HCT116 (cell line): ENCODE data around the gene UVRAG. TPM values are rescaled to one million over a fixed set of nuclear protein-coding genes. Genes with fewer than 3 reads are reported as not detected.

Experiments used
- ATAC-seq: fragments of 200-7000 bp; cut with Tn5 transposase; 2 replicates; pipeline ENCODE4 v1.9.1; 2020; ENCODE audit warnings: mild to moderate bottlenecking, moderate library complexity
- BruUV-seq: library from RNA; stranded (reverse); fragments of 400-500 nt; replicated peaks from 2 replicates; lab custom pipeline; 2021; lab: Mats Ljungman, UMichigan
- CTCF ChIA-PET: fragments of 300-600 bp; sonication (Branson Sonifier 250); formaldehyde crosslinking; loops from one replicate; lab custom pipeline; 2021; ENCODE audit warnings: antibody characterized with exemption; lab: Charles Lee
- POLR2A ChIA-PET: fragments of 300-600, 350-600 bp; sonication (Branson Sonifier 250); formaldehyde crosslinking; loops from one replicate; lab custom pipeline; 2021; ENCODE audit warnings: antibody characterized with exemption; lab: Charles Lee
- RAD21 ChIA-PET, 2 experiments: fragments of 300-600 bp; sonication (Branson Sonifier 250); formaldehyde crosslinking; loops; one replicate each; lab custom pipeline; 2023; ENCODE audit warnings: low total read pairs in 2 of 2; ENCODE audit not compliant: uncharacterized antibody in 2 of 2, unreplicated experiment in 2 of 2, low non-redundant PET in 1 of 2; lab: Charles Lee
- DNase-seq: peaks from one replicate; pipeline ENCODE4 v3.0.0-alpha.2; 2010; ENCODE audit warnings: low read depth, low spot score
- H2AFZ ChIP-seq: fragments of 200-600 bp; shearing (Covaris generic), sonication (generic); 2 replicates; pipeline ENCODE4 v1.6.1; 2017; ENCODE audit warnings: low read depth, mixed run types, mixed read lengths, antibody characterized with exemption, low read length; ENCODE audit not compliant: poor library complexity, severe bottlenecking
- H3K27ac ChIP-seq: 2 replicates; pipeline ENCODE4 v1.5.1; 2012; ENCODE audit warnings: low read depth, low read length
- H3K27me3 ChIP-seq: fragments of 200-600 bp; sonication (generic); 2 replicates; pipeline ENCODE4 v1.6.1; 2016; ENCODE audit warnings: mixed run types, low read length, mixed read lengths; ENCODE audit not compliant: insufficient read depth
- H3K36me3 ChIP-seq, 2 experiments: fragments of 200-500 bp in 1 of 2; fragments of 200-600 bp in 1 of 2; sonication (Bioruptor generic) in 1 of 2; sonication (generic) in 1 of 2; 2 replicates each; pipeline versions ENCODE4 v1.5.1 to v1.6.1; 2014 to 2016; ENCODE audit warnings: low read length in 2 of 2, inconsistent platforms in 1 of 2, mixed read lengths in 1 of 2, mixed run types in 1 of 2; ENCODE audit not compliant: insufficient read depth in 2 of 2, control insufficient read depth in 1 of 2
- H3K4me1 ChIP-seq, 2 experiments: fragments of 200-600 bp in 1 of 2; sonication (generic) in 1 of 2; 2 replicates each; pipeline versions ENCODE4 v1.5.1 to v1.6.1; 2012 to 2017; ENCODE audit warnings: low read length in 2 of 2, inconsistent platforms in 1 of 2, mild to moderate bottlenecking in 1 of 2, mixed read lengths in 1 of 2, mixed run types in 1 of 2, moderate library complexity in 1 of 2; ENCODE audit not compliant: insufficient read depth in 2 of 2, control insufficient read depth in 1 of 2
- H3K4me2 ChIP-seq: fragments of 200-600 bp; sonication (generic); 2 replicates; pipeline ENCODE4 v1.6.1; 2017; ENCODE audit warnings: mixed run types, low read length, mixed read lengths
- H3K4me3 ChIP-seq, 2 experiments: fragments of 200-600 bp in 1 of 2; sonication (generic) in 1 of 2; replicated peaks in 1 of 2; 2 replicates each; pipeline ENCODE4 v1.5.1; 2011 to 2016; ENCODE audit warnings: low read length in 2 of 2, control low read depth in 1 of 2, low read depth in 1 of 2, mild to moderate bottlenecking in 1 of 2, mixed read lengths in 1 of 2, mixed run types in 1 of 2
- H3K79me2 ChIP-seq: fragments of 200-600 bp; sonication (generic); 2 replicates; pipeline ENCODE4 v1.6.1; 2017; ENCODE audit warnings: mild to moderate bottlenecking, mixed run types, low read length, moderate library complexity, mixed read lengths; ENCODE audit not compliant: insufficient read depth
- H3K9ac ChIP-seq: fragments of 200-600 bp; sonication (generic); 2 replicates; pipeline ENCODE4 v1.6.1; 2016; ENCODE audit warnings: low read length, mixed read lengths
- H3K9me2 ChIP-seq: fragments of 200-600 bp; sonication (generic), shearing (Covaris generic); 2 replicates; pipeline ENCODE4 v1.6.1; 2017; ENCODE audit warnings: mixed run types, mild to moderate bottlenecking, moderate library complexity; ENCODE audit not compliant: insufficient read depth
- H3K9me3 ChIP-seq, 2 experiments: fragments of 200-500 bp in 1 of 2; fragments of 200-600 bp in 1 of 2; sonication (Bioruptor generic) in 1 of 2; sonication (generic) in 1 of 2; 2 replicates each; pipeline ENCODE4 v1.6.1; 2014 to 2017; ENCODE audit warnings: low read length in 2 of 2, mixed read lengths in 2 of 2, inconsistent platforms in 1 of 2, low read depth in 1 of 2, mild to moderate bottlenecking in 1 of 2, mixed run types in 1 of 2, moderate library complexity in 1 of 2; ENCODE audit not compliant: control insufficient read depth in 1 of 2, insufficient read depth in 1 of 2
- H4K20me1 ChIP-seq: fragments of 200-600 bp; sonication (generic), shearing (Covaris generic); 2 replicates; pipeline ENCODE4 v1.6.1; 2017; ENCODE audit warnings: mixed run types, mild to moderate bottlenecking, moderate library complexity; ENCODE audit not compliant: insufficient read depth
- CEBPB ChIP-seq: IDR thresholded peaks from 2 replicates; pipeline ENCODE4 v1.6.1; 2012; ENCODE audit warnings: low read depth
- EZH2phosphoT487 ChIP-seq: fragments of 200-600 bp; IDR thresholded peaks from 2 replicates; pipeline ENCODE4 v1.6.1; 2018; ENCODE audit warnings: antibody characterized with exemption, borderline replicate concordance
- JUND ChIP-seq: IDR thresholded peaks from 2 replicates; pipeline ENCODE4 v1.6.1; 2012
- POLR2A ChIP-seq: IDR thresholded peaks from 2 replicates; pipeline ENCODE4 v1.7.0; 2011; ENCODE audit warnings: borderline replicate concordance; ENCODE audit not compliant: insufficient read depth, insufficient read length; ENCODE audit errors: extremely low read depth
- REST ChIP-seq: IDR thresholded peaks from 2 replicates; pipeline ENCODE4 v1.6.1; 2012; ENCODE audit warnings: low read depth
- SIN3A ChIP-seq: IDR thresholded peaks from 2 replicates; pipeline ENCODE4 v1.6.1; 2012; ENCODE audit warnings: low read depth
- SRF ChIP-seq: IDR thresholded peaks from 2 replicates; pipeline ENCODE4 v1.6.1; 2012; ENCODE audit warnings: low read depth
- YY1 ChIP-seq: IDR thresholded peaks from 2 replicates; pipeline ENCODE4 v1.6.1; 2011; ENCODE audit warnings: low read length, low read depth, moderate library complexity, mild to moderate bottlenecking; ENCODE audit not compliant: insufficient replicate concordance; ENCODE audit errors: extremely low read depth
- ZBTB33 ChIP-seq: IDR thresholded peaks from 2 replicates; pipeline ENCODE4 v1.6.1; 2011; ENCODE audit warnings: mild to moderate bottlenecking, low read length, moderate library complexity; ENCODE audit not compliant: insufficient replicate concordance; ENCODE audit errors: extremely low read depth
- intact Hi-C: fragments of 100-400 bp; cut with micrococcal nuclease; formaldehyde crosslinking; loops from 2 replicates; pipeline ENCODE4 v1.10.0; 2022
- total RNA-seq: library from RNA; stranded (reverse); gene quantifications from one replicate; pipeline ENCODE4 v1.2.1, GENCODE V29; 2021; ENCODE audit not compliant: unreplicated experiment

UVRAG gene
- total RNA-seq, 1 experiment from 2014 or later = 12.3 TPM

- H3K4me2 ChIP-seq = no peak overlapping the region
- no peaks in the 10 kb centered on the region for H3K79me2 ChIP-seq
- H3K4me3 ChIP-seq = no peak overlapping the region
- ATAC-seq (no peak), DNase-seq (no peak)
- no peaks in the 10 kb centered on the region for H3K9me2 ChIP-seq
- ChIA-PET CTCF (no interaction called here), POLR2A (no interaction called here), RAD21 (no interaction called here)
- no peak overlapping the region for H3K27ac ChIP-seq
- BruUV-seq = no TSS peak
- no peaks in the 10 kb centered on the region for H3K27me3 ChIP-seq
- H2AFZ ChIP-seq = no peak overlapping the region
- H3K36me3 ChIP-seq = no peaks in the 10 kb centered on the region
- H4K20me1 ChIP-seq = no peaks in the 10 kb centered on the region
- TF ChIP-seq REST (no peak), EZH2phosphoT487 (no peak), JUND (no peak), YY1 (no peak), ZBTB33 (no peak), SRF (no peak), SIN3A (no peak), CEBPB (no peak), POLR2A (no peak)
- H3K9ac ChIP-seq = no peak overlapping the region
- intact Hi-C loops = no loop called here
- H3K9me3 ChIP-seq = no peaks in the 10 kb centered on the region
- H3K4me1 ChIP-seq = peaks cover 0 to 4% of the 10 kb centered on the region in 2 experiments; a peak in 1 of 4 replicates
These were observed 167.3 kb downstream of the UVRAG start for GRCh38 chr11:75982309-75982708.
